Upper lobe of right lung (tissue), 1 donor: ENCODE measurements around the gene TPCN2. TPM values are rescaled to one million over a fixed set of nuclear protein-coding genes. Genes with fewer than 3 reads are reported as not detected.

Experiments used
- ATAC-seq: fragments of 200-7000 bp; cut with Tn5 transposase; one replicate; pipeline ENCODE4 v1.9.1; 2020; ENCODE audit warnings: mild to moderate bottlenecking, moderate library complexity
- DNase-seq: peaks from one replicate; pipeline ENCODE4 v3.0.0-alpha.2; 2020
- H3K27ac ChIP-seq: fragments of 200-600 bp; one replicate; pipeline ENCODE4 v1.8.0; 2022
- H3K27me3 ChIP-seq: fragments of 200-600 bp; one replicate; pipeline ENCODE4 v1.8.0; 2022; ENCODE audit warnings: mild to moderate bottlenecking
- H3K36me3 ChIP-seq: fragments of 200-600 bp; one replicate; pipeline ENCODE4 v1.8.0; 2022
- H3K4me1 ChIP-seq: fragments of 200-600 bp; one replicate; pipeline ENCODE4 v1.8.0; 2022
- H3K4me3 ChIP-seq: fragments of 200-600 bp; one replicate; pipeline ENCODE4 v1.8.0; 2022; ENCODE audit warnings: mild to moderate bottlenecking
- H3K9me3 ChIP-seq: fragments of 200-600 bp; one replicate; pipeline ENCODE4 v1.8.0; 2022
- CTCF ChIP-seq: fragments of 200-600 bp; IDR thresholded peaks from one replicate; pipeline ENCODE4 v1.8.0; 2022; ENCODE audit warnings: antibody characterized with exemption
- intact Hi-C: fragments of 100-400 bp; cut with DNase I; formaldehyde crosslinking; loops from one replicate; pipeline ENCODE4 v1.11.0; 2022
- total RNA-seq: library from RNA; stranded (reverse); fragmentation: NEBNext Ultra II Directional; extraction: Animal tissue kit (Norgen Biotek cat#: 25700); gene quantifications from one replicate; pipeline ENCODE4 v1.2.1, GENCODE V29; 2021
- donor health status: DM: no; HTN: yes; CAD: no; lungs with severe emphysema.

TPCN2 gene
- total RNA-seq, 1 donor from 2014 or later = 16.6 TPM

DNA sequence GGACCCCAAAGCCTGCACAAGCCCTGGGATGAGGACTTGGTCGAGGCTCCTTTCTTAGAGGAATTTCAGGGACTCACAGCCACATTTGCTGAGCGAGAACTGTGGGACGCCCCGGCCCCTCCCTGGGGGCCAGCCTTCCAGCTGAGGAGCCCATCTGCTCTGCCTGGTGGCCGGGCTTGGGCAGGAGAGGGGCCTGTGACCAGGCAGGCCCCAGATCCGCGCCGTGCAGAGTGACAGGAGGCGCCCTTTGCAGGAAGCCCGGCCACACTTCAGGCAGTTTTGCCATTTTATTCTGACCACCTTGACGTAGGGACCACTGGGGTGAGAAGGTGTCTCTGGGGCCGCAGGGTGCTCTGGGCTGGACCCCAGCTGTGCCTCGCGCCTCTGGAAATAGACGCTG lies 35.6 kb downstream of the TPCN2 start:
- no peaks in the 10 kb centered on the region for H3K4me1 ChIP-seq
- H3K9me3 ChIP-seq = no peaks in the 10 kb centered on the region
- ATAC-seq (no peak), DNase-seq (no peak)
- TF ChIP-seq CTCF = no peak
- peaks cover 18% of the 10 kb centered on the region for H3K36me3 ChIP-seq
- intact Hi-C loops = no loop called here
- H3K4me3 ChIP-seq = no peak overlapping the region
- H3K27me3 ChIP-seq = no peaks in the 10 kb centered on the region
- H3K27ac ChIP-seq = no peak overlapping the region

DNA sequence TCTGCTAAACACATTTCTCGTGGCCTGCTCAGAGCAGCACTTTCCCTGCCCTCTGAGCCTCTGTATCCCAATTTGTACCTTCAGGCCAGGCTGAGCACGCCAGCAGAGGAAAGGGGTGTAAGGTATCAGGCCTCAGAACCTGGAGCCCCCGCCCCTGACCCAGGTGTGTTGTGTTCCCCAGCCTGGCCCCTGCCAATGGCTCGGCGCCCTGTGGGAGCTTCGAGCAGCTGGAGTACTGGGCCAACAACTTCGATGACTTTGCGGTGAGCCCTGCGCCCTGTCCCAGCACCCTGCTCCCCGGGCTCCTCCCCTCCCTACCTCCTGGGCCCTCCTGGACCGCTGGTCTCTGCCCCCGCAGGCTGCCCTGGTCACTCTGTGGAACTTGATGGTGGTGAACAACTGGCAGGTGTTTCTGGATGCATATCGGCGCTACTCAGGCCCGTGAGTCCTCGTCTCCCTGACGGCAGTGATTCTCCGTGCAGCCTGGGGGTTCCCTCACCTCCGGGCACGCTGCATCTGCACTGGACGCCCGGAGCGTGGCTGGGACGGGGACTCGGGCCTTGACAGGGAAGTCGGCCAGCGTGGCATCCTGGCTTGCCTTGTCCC lies 36.9 kb downstream of the TPCN2 start:
- no peak for TF ChIP-seq CTCF
- Histone ChIP-seq H3K27me3 (no peaks in the 10 kb centered on the region), H3K4me3 (no peak overlapping the region), H3K4me1 (no peaks in the 10 kb centered on the region), H3K27ac (no peak overlapping the region), H3K9me3 (no peaks in the 10 kb centered on the region), H3K36me3 (peaks cover 12% of the 10 kb centered on the region)
- intact Hi-C loops = no loop called here
- no peak for DNase-seq
- ATAC-seq = no peak

DNA sequence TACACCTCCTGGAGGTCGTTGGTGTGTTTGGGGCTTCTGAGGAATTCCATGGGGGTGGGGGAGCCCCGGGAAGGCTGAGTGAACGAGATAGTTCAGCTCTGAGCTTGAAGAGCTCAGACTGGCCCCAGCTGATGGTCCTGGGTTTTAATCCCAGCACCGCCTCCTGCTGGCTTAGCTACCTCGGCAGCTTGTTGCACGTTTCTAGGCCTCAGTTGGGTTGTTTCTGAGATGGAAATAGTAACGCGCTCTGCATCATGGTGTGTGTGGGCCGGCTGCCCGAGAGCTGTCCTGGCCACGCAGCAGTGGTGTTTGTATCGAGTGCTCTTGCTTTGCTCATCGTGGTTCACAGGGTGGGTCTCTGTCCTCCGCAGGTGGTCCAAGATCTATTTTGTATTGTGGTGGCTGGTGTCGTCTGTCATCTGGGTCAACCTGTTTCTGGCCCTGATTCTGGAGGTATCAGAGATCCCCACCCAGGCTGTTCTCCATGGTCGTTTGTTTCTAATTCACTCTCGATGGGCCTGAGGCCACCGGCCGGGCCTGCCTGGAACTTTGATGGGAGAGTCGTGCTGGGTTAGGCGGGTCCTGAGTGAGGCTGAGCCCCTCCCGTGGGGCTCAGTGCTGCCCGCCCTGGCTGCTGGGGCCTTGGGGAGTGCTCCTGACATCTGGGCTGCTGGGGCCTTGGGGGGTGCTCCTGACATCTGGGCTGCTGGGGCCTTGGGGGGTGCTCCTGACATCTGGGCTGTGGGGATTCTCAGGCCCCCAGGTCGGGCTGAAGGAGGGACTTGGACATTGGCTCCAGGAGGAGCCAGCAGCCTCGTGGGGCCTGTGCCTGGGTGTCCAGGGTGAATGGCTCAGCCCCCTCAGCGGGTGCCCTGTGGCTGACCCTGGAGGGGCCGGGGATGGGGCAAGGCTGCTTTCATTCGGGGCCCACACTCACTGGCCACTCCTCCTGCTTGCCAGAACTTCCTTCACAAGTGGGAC lies 37.7 kb downstream of the TPCN2 start:
- ATAC-seq = no peak
- no peak for TF ChIP-seq CTCF
- H3K4me1 ChIP-seq = no peaks in the 10 kb centered on the region
- no peaks in the 10 kb centered on the region for H3K27me3 ChIP-seq
- no peaks in the 10 kb centered on the region for H3K9me3 ChIP-seq
- H3K36me3 ChIP-seq = peaks cover 12% of the 10 kb centered on the region
- H3K4me3 ChIP-seq = no peak overlapping the region
- intact Hi-C loops = no loop called here
- DNase-seq = no peak
- no peak overlapping the region for H3K27ac ChIP-seq

DNA sequence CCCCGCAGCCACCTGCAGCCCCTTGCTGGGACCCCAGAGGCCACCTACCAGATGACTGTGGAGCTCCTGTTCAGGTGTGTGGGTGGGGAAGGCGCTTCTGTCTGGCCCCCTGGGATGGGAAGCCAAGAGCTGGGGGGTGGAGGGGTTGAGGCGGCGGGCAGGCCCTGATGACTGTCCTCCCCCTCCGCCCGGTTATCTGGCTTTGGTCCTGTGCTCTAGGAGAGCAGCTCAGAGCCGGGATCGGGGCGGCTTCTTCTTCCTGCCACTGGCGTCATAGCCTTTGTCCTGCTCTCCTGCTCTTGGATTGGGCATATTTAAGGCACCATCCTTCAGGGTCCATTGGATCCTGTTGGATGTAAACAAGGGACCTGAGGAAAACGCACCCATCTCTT lies 38.4 kb downstream of the TPCN2 start:
- no peak for TF ChIP-seq CTCF
- no peak overlapping the region for H3K27ac ChIP-seq
- peaks cover 13% of the 10 kb centered on the region for H3K36me3 ChIP-seq

DNA sequence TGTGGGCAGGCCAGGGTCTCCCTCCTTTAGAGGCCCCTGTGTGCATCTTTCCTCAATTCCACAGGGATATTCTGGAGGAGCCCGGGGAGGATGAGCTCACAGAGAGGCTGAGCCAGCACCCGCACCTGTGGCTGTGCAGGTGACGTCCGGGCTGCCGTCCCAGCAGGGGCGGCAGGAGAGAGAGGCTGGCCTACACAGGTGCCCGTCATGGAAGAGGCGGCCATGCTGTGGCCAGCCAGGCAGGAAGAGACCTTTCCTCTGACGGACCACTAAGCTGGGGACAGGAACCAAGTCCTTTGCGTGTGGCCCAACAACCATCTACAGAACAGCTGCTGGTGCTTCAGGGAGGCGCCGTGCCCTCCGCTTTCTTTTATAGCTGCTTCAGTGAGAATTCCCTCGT lies 39.1 kb downstream of the TPCN2 start:
- no peak for DNase-seq
- Histone ChIP-seq H3K36me3 (peaks cover 17% of the 10 kb centered on the region), H3K4me3 (no peak overlapping the region), H3K27me3 (no peaks in the 10 kb centered on the region), H3K27ac (no peak overlapping the region), H3K4me1 (no peaks in the 10 kb centered on the region), H3K9me3 (no peaks in the 10 kb centered on the region)
- no peak for ATAC-seq
- TF ChIP-seq CTCF = no peak
- intact Hi-C loops = no loop called here

More for the DNA sequence above, 38.4 kb downstream of the TPCN2 start:
- Histone ChIP-seq H3K4me3 (no peak overlapping the region), H3K27me3 (no peaks in the 10 kb centered on the region), H3K4me1 (no peaks in the 10 kb centered on the region), H3K9me3 (no peaks in the 10 kb centered on the region)
- ATAC-seq (no peak), DNase-seq (no peak)
- intact Hi-C loops = no loop called here
